GM12874 (cell line): ENCODE data around the gene TMPRSS12.

ENCODE experiments used
- CTCF ChIP-seq: IDR thresholded peaks from 2 replicates; pipeline ENCODE4 v1.5.1; 2011; ENCODE audit warnings: low read depth, mild to moderate bottlenecking, control low read depth, low read length, moderate library complexity; ENCODE audit not compliant: insufficient read depth

Gene TMPRSS12

DNA sequence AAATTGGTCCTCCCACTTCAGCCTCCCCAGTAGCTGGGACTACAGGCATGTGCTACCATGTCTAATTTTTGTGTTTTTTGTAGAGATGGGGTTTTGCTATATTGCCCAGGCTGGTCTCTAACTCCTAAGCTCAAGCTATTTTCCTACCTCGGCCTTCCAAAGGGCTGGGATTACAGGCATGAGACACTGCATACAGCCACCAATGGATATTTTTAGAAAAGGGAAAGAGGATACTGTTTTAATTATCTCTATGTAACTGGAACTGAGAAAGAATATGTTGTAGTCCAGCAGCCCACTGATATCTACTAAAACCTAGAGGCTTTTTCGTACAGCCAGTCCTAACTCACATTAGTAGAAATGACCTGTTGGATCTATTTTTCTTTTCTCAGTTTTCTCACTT is 6.2 kb downstream of the TMPRSS12 start:
- TF ChIP-seq CTCF: no peak

- TF ChIP-seq CTCF: no peak
Observed at GRCh38 chr12:50859621-50860310, 17.0 kb downstream of the TMPRSS12 start.

- TF ChIP-seq CTCF: no peak
Observed at GRCh38 chr12:50862316-50862715, 19.6 kb downstream of the TMPRSS12 start.

DNA sequence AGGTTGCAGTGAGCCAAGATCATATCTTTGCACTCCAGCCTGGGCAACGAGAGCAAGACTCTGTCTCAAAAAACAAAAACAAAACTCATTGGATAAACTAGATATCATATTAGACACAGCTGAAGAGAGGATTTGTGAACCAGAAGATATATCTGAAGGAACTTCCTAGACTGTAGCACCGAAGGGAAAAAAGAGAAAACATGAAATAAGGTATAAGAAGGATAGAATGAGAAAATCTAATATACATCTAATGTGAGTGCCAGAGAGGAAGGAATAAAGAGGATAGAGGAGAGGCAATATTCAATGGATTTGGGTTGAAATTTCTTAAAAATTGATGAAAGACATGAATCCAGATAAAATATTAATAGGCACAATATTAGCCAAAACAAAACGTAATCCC is 22.5 kb downstream of the TMPRSS12 start:
- no peak for TF ChIP-seq CTCF

- TF ChIP-seq CTCF: no peak
Observed at GRCh38 chr12:50882563-50882962, 39.8 kb downstream of the TMPRSS12 start.

DNA sequence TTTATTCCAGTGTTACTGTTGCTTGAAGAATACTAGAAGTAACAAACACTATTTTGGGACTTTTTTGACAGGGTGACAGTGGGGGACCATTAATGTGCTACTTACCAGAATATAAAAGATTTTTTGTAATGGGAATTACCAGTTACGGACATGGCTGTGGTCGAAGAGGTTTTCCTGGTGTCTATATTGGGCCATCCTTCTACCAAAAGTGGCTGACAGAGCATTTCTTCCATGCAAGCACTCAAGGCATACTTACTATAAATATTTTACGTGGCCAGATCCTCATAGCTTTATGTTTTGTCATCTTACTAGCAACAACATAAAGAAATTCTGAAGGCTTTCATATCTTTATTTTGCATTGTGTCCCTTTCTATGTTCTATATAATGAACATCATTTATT is 44.5 kb downstream of the TMPRSS12 start:
- no peak for TF ChIP-seq CTCF

DNA sequence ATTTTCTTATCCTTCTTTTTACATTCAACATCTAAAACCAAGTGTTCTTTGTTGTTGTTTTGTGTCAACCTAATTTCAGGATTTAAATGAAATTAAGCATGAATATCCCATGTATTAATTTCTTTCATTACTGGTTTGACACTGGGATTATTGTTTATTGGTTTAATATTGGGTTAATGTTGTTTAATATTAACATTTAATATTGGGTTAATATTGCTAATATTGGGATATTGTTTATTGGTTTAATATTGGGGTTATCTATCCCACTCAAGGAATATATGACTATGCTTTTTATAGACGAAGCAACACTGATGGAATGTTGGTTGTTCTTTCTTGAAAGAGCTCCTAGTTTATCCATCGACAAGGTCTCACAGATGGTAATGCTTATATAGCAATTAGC is 45.9 kb downstream of the TMPRSS12 start:
- no peak for TF ChIP-seq CTCF
